ENCODE data around the gene NDUFV1.
"Not testable (repeated sequence)": the region's sequence is repeated elsewhere in the genome, so short reads cannot be mapped to it uniquely, and the experiment has no call there.

Gene NDUFV1

DNA sequence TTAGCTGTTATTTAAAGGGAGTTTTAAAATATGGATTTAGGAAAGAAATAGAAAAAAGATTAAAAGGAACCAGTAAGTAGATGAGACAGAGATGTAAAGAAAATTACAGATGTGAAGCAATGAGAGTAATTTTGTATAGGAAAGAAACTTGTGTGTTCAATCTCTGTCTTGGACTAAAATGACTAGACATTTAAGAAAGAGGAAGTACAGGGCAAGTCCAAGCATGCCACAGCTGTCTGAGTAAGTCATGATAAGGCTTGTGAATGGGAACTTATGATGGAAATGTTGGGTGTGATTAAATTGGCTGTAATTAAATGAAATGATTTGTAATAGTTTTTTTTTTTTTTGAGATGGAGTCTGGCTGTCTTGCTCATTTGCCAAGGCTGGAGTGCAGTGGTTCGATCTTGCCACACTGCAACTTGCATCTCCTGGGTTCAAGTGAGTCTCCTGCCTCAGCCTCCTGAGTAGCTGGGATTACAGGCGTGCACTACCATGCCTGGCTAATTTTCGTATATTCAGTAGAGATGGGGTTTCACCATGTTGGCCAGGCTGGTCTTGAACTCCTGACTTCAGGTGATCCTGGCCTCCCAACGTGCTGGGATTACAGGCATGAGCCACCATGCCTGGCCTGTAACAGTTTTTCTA is 49.7 kb downstream of the NDUFV1 start:
- DNase-seq (ENCODE audit: low read depth, low spot score), result no peak
- in situ Hi-C loops (cut with HindIII; ENCODE audit: low sequenced_read_pairs), result no loop called here
- TF ChIP-seq, protein P1, sequence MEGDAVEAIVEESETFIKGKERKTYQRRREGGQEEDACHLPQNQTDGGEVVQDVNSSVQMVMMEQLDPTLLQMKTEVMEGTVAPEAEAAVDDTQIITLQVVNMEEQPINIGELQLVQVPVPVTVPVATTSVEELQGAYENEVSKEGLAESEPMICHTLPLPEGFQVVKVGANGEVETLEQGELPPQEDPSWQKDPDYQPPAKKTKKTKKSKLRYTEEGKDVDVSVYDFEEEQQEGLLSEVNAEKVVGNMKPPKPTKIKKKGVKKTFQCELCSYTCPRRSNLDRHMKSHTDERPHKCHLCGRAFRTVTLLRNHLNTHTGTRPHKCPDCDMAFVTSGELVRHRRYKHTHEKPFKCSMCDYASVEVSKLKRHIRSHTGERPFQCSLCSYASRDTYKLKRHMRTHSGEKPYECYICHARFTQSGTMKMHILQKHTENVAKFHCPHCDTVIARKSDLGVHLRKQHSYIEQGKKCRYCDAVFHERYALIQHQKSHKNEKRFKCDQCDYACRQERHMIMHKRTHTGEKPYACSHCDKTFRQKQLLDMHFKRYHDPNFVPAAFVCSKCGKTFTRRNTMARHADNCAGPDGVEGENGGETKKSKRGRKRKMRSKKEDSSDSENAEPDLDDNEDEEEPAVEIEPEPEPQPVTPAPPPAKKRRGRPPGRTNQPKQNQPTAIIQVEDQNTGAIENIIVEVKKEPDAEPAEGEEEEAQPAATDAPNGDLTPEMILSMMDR (IDR thresholded peaks at IDR 0.05; ENCODE audit: low read depth, low read length), result no peak
- no peak overlapping the region for H3K4me3 ChIP-seq (ENCODE audit: low read depth, low read length)

DNA sequence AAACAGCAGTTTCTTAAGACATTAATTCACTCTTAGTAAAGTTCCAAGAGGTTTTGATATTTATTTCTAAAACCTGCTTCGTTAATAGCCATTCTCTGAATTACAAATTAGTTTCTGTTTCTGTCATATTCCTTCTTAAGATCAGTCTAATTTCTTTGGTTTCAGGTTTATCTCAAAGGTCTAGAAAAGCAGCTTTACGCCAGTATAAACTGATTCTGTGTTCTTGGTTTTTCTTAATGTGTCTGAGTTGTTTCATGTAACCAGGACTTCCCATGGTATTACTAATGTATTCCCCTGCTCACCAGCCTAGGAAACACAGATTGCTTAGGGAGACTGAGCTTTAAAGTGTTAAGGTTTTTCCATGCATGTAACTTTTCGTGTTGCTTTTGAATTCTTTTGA is 50.6 kb downstream of the NDUFV1 start:
- in situ Hi-C loops (cut with HindIII; ENCODE audit: low sequenced_read_pairs), result no loop called here

DNA sequence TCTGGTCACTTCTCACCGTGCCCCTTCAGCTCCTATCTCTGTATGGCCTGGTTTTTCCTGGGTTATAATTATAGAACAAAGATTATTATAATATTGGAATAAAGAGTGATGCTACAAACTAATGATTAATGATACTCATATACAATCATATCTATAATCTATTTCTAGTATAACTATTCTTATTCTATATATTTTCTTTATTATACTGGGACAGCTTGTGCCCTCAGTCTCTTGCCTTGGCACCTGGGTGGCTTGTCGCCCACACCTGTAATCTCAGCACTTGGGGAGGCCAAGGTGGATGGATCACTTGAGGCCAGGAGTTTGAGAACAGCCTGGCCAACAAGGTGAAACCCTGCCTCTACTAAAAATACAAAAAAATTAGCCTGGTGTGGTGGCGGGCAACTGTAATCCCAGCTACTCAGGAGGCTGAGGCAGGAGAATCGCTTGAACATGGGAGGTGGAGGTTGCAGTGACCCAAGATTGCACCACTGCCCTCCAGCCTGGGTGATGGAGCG is 53.0 kb downstream of the NDUFV1 start:
- in situ Hi-C loops (cut with HindIII; ENCODE audit: low sequenced_read_pairs); H3K4me3 ChIP-seq (ENCODE audit: low read depth, low read length); DNase-seq (ENCODE audit: low read depth, low spot score): not testable (repeated sequence)

More for the DNA sequence above, 50.6 kb downstream of the NDUFV1 start:
- TF ChIP-seq, protein P1 (IDR thresholded peaks at IDR 0.05; ENCODE audit: low read depth, low read length), result no peak
- DNase-seq (ENCODE audit: low read depth, low spot score), result no peak
- H3K4me3 ChIP-seq (ENCODE audit: low read depth, low read length), result no peak overlapping the region

DNA sequence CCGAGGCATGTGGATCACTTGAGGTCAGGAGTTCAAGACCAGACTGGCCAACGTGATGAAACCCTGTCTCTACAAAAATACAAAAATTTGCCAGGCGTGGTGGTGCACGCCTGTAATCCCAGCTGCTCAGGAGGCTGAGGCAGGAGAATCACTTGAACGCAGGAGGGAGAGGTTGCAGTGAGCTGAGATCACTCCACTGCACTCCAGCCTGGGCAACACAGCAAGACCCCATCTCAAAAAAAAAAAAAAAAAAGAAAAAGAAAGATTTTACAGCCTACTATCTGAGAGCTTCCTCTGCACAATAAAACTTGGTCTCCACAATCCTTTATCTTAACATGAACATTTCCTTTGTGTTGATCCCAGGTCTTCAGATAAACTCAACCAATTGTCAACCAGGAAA is 54.0 kb downstream of the NDUFV1 start:
- in situ Hi-C loops (cut with HindIII; ENCODE audit: low sequenced_read_pairs); H3K4me3 ChIP-seq (ENCODE audit: low read depth, low read length); DNase-seq (ENCODE audit: low read depth, low spot score): not testable (repeated sequence)

Data from astrocyte of the spinal cord (primary cell).